Naive thymus-derived CD4-positive, alpha-beta T cell (primary cell): ENCODE results near the gene SUCLG2. TPM values are rescaled to one million over a fixed set of nuclear protein-coding genes. Genes with fewer than 3 reads are reported as not detected.

ENCODE experiments used
- ATAC-seq: fragments of 150-1000 bp; cut with Tn5 transposase; 2 replicates; pipeline ENCODE4 v1.10.0; 2021; ENCODE audit warnings: mild to moderate bottlenecking, moderate library complexity
- CTCF ChIA-PET: fragments of 350-600 bp; sonication (Branson Sonifier 250); formaldehyde crosslinking; loops from one replicate; lab custom pipeline; 2021; ENCODE audit warnings: antibody characterized with exemption; lab: Charles Lee
- POLR2A ChIA-PET: fragments of 350-600 bp; sonication (Branson Sonifier 250); formaldehyde crosslinking; loops from one replicate; lab custom pipeline; 2021; ENCODE audit warnings: antibody characterized with exemption, inconsistent platforms; lab: Charles Lee
- DNase-seq, 9 donors: peaks; one replicate each; pipeline versions ENCODE4 v3.0.0 to v3.0.0-alpha.2; 2020 to 2022; ENCODE audit warnings: mixed read lengths in 1 of 9
- H3K27ac ChIP-seq: one replicate; pipeline ENCODE4 v1.7.0; 2013; ENCODE audit warnings: mild to moderate bottlenecking, low read depth, low read length, moderate library complexity
- H3K27me3 ChIP-seq, 2 donors: one replicate each; pipeline ENCODE4 v1.7.0; 2013; ENCODE audit warnings: low read length in 2 of 2, mild to moderate bottlenecking in 2 of 2, moderate library complexity in 2 of 2; ENCODE audit not compliant: control insufficient read depth in 2 of 2, insufficient read depth in 2 of 2
- H3K36me3 ChIP-seq, 3 experiments: 1 replicate in 2 of 3; 2 replicates in 1 of 3; pipeline ENCODE4 v1.7.0; 2013; ENCODE audit warnings: low read length in 3 of 3, mild to moderate bottlenecking in 3 of 3, moderate library complexity in 1 of 3; ENCODE audit not compliant: insufficient read depth in 3 of 3, control insufficient read depth in 2 of 3
- H3K4me1 ChIP-seq, 2 donors: one replicate each; pipeline ENCODE4 v1.7.0; 2013; ENCODE audit warnings: low read length in 2 of 2, mild to moderate bottlenecking in 2 of 2, moderate library complexity in 1 of 2; ENCODE audit not compliant: control insufficient read depth in 2 of 2, insufficient read depth in 2 of 2
- H3K4me3 ChIP-seq: 2 replicates; pipeline ENCODE4 v1.7.0; 2013; ENCODE audit warnings: mild to moderate bottlenecking, low read length
- H3K9me3 ChIP-seq, 3 experiments: 1 replicate in 2 of 3; 2 replicates in 1 of 3; pipeline ENCODE4 v1.7.0; 2013; ENCODE audit warnings: low read length in 3 of 3; ENCODE audit not compliant: control insufficient read depth in 2 of 3
- H3K27ac Mint-ChIP-seq, 9 donors: one replicate each; pipeline ENCODE4 v1.8.0; 2020 to 2022; ENCODE audit warnings: mixed read lengths in 9 of 9, mild to moderate bottlenecking in 8 of 9, moderate library complexity in 5 of 9, inconsistent platforms in 2 of 9
- H3K27me3 Mint-ChIP-seq, 5 donors: one replicate each; pipeline ENCODE4 v1.8.0; 2021 to 2022; ENCODE audit warnings: mixed read lengths in 5 of 5, mild to moderate bottlenecking in 1 of 5
- H3K36me3 Mint-ChIP-seq, 5 donors: one replicate each; pipeline ENCODE4 v1.8.0; 2020 to 2022; ENCODE audit warnings: mixed read lengths in 5 of 5, mild to moderate bottlenecking in 3 of 5, inconsistent platforms in 1 of 5
- H3K4me1 Mint-ChIP-seq, 7 donors: one replicate each; pipeline ENCODE4 v1.8.0; 2020 to 2022; ENCODE audit warnings: mixed read lengths in 7 of 7, mild to moderate bottlenecking in 3 of 7, inconsistent platforms in 1 of 7
- H3K4me3 Mint-ChIP-seq, 10 donors: one replicate each; pipeline ENCODE4 v1.8.0; 2020 to 2022; ENCODE audit warnings: mild to moderate bottlenecking in 10 of 10, mixed read lengths in 10 of 10, moderate library complexity in 6 of 10, inconsistent platforms in 2 of 10
- H3K9me3 Mint-ChIP-seq, 11 donors: one replicate each; pipeline ENCODE4 v1.8.0; 2020 to 2022; ENCODE audit warnings: mixed read lengths in 11 of 11, mild to moderate bottlenecking in 4 of 11, inconsistent platforms in 1 of 11, moderate library complexity in 1 of 11
- intact Hi-C, 2 donors: fragments of 100-400 bp; cut with micrococcal nuclease; formaldehyde crosslinking; loops; one replicate each; pipeline ENCODE4 v1.15.1; 2023
- polyA plus RNA-seq, 2 donors: library from polyadenylated mRNA; unstranded; fragments of 300-500 nt; fragmentation: Illumina TruSeq; gene quantifications; one replicate each; pipeline ENCODE4 v1.2.3, GENCODE V29; 2021
- total RNA-seq, 6 experiments: library from RNA in 5 of 6; stranded (reverse) in 5 of 6; gene quantifications; 1 replicate in 5 of 6; 2 replicates in 1 of 6; pipeline ENCODE4 v1.2.3 and lab custom pipeline; 2021 to 2026

The SUCLG2 gene
- total and polyA plus RNA-seq, 7 experiments from 2014 or later: 49.7 to 97.9 (median 64.7) TPM

DNA sequence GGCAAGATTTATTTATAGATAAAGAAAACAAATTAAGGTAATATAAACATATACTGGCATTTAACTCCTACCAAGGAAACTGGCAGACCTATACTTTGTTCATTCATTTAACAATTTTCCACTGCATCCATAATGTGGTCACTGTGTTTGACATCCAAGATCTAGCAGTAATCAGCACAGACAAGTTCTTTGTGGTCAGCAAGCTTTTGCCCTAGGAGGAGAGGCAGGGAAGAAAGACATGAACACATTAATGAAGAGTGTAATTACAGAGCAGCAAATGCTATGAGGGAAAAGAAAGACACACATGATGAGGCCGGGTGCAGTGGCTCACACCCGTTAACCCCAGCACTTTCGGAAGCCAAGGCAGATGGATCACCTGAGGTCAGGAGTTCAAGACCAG lies 34.4 kb downstream of the SUCLG2 start:
- ATAC-seq (no peak), DNase-seq (no peak)
- H3K27ac ChIP-seq: no peak overlapping the region
- H3K9me3 ChIP-seq: no peaks in the 10 kb centered on the region
- H3K36me3 ChIP-seq: peaks cover 0 to 27% (median 5%) of the 10 kb centered on the region in 3 experiments
- Mint-ChIP-seq H3K36me3 (peaks cover 19 to 88% (median 73%) of the 10 kb centered on the region in 5 donors), H3K9me3 (peaks cover 0 to 1% (median 0%) of the 10 kb centered on the region in 11 donors), H3K27me3 (no peaks in the 10 kb centered on the region), H3K4me3 (peak overlapping the region in 2 of 10 donors; percentile 12 to 15), H3K4me1 (peaks cover 10 to 84% (median 76%) of the 10 kb centered on the region in 7 donors), H3K27ac (peak overlapping the region in 6 of 9 donors; percentile 39 to 53 (median 51))
- no peak overlapping the region for H3K4me3 ChIP-seq
- ChIA-PET CTCF (no interaction called here), POLR2A (no interaction called here)
- H3K4me1 ChIP-seq: peaks cover 0 to 3% of the 10 kb centered on the region in 2 donors
- intact Hi-C loops: loop anchor here in 1 of 2 donors (2.0 kb wide), 1 partner anchor 17 kb away; no protein-coding TSS in a partner anchor
- no peaks in the 10 kb centered on the region for H3K27me3 ChIP-seq

DNA sequence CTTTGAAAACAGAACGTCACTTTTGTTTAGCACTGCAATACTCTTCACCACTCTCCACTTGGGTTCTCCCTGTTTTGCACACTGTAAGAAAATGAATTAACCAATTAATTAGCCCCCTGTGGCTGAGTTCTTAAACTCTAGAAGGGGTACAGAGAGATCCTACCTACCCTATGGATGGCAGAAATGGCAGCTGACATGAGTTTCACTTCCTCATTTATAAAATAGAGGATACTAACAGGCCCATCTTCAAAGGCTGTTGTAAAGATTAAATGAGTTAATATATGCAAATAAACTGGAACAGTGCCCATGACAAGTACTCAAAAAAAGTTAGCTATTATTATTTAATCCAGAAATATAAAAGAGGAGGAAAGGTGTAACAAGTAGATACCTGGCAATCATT lies 36.9 kb downstream of the SUCLG2 start:
- H3K4me3 ChIP-seq: no peak overlapping the region
- Mint-ChIP-seq H3K27ac (peak overlapping the region in 4 of 9 donors; percentile 8 to 49 (median 40)), H3K9me3 (peaks cover 0 to 8% (median 0%) of the 10 kb centered on the region in 11 donors), H3K36me3 (peaks cover 24 to 80% (median 74%) of the 10 kb centered on the region in 5 donors), H3K27me3 (no peaks in the 10 kb centered on the region), H3K4me1 (peaks cover 9 to 83% (median 71%) of the 10 kb centered on the region in 7 donors), H3K4me3 (no peak overlapping the region)
- intact Hi-C loops: no loop called here
- ChIA-PET POLR2A (interaction anchor here (0.6 kb wide), 1 partner anchor 47 kb away, joined by 4 read pairs; no protein-coding TSS in a partner anchor), CTCF (no interaction called here)
- H3K27me3 ChIP-seq: no peaks in the 10 kb centered on the region
- no peaks in the 10 kb centered on the region for H3K4me1 ChIP-seq
- DNase-seq (no peak), ATAC-seq (no peak)
- no peaks in the 10 kb centered on the region for H3K9me3 ChIP-seq
- H3K27ac ChIP-seq: no peak overlapping the region
- H3K36me3 ChIP-seq: peaks cover 0 to 33% (median 8%) of the 10 kb centered on the region in 3 experiments

DNA sequence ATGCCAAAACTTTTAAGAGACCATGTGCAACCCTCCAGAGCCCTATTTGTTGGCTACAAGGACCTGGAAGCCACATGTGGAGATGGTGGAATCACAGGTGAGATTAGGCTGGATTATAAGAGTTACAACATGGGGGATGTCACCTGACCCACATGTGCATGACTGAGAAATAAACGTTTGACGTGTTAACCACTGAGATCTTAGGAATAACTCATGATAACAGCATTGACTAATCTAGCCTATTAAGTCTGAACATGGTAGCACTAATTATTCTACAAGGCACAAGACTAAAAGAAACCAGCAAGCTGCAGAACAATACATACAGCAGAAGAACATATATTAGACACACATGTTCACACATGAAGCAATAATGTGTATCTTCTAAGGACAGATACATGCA lies 38.4 kb downstream of the SUCLG2 start:
- no peak for ATAC-seq
- intact Hi-C loops: no loop called here
- Mint-ChIP-seq H3K4me3 (no peak overlapping the region), H3K27me3 (no peaks in the 10 kb centered on the region), H3K27ac (peak overlapping the region in 6 of 9 donors; percentile 3 to 69 (median 24)), H3K9me3 (peaks cover 0 to 8% (median 0%) of the 10 kb centered on the region in 11 donors), H3K4me1 (peaks cover 9 to 78% (median 68%) of the 10 kb centered on the region in 7 donors), H3K36me3 (peaks cover 24 to 81% (median 77%) of the 10 kb centered on the region in 5 donors)
- no peak overlapping the region for H3K4me3 ChIP-seq
- H3K36me3 ChIP-seq: peaks cover 0 to 33% (median 8%) of the 10 kb centered on the region in 3 experiments
- no peak overlapping the region for H3K27ac ChIP-seq
- no peaks in the 10 kb centered on the region for H3K4me1 ChIP-seq
- CTCF ChIA-PET: interaction anchor here (0.6 kb wide), 1 partner anchor 19 kb away, joined by 3 read pairs; no protein-coding TSS in a partner anchor
- POLR2A ChIA-PET: no interaction called here
- no peak for DNase-seq
- no peaks in the 10 kb centered on the region for H3K27me3 ChIP-seq
- H3K9me3 ChIP-seq: no peaks in the 10 kb centered on the region

DNA sequence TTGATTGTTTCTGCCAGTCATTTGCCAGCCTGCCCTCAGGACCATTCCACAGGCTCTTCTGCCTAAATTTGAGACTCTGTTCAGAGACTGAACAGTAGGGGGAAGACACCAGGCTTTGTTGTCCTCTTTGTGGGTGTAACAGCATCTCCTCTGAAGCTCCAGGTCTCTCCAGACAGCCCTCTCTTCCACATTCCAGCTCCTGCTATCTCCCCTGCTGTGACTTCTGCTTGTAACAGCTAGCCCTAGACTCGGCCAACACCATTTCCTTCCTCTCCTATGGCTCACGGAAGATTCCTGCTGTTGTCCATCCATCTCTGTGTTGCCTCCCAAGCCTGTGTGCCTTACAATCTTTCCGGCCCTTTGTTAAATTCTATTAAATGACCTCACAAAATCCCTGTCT lies 40.2 kb downstream of the SUCLG2 start:
- POLR2A ChIA-PET: interaction anchor here (2.1 kb wide), 1 partner anchor 11 kb away, joined by 10 read pairs; no protein-coding TSS in a partner anchor
- peaks cover 0 to 19% (median 5%) of the 10 kb centered on the region in 11 donors for H3K9me3 Mint-ChIP-seq
- H3K27me3 Mint-ChIP-seq: no peaks in the 10 kb centered on the region
- ATAC-seq (no peak), DNase-seq (no peak)
- peaks cover 27 to 85% (median 81%) of the 10 kb centered on the region in 5 donors for H3K36me3 Mint-ChIP-seq
- peaks cover 5 to 68% (median 55%) of the 10 kb centered on the region in 7 donors for H3K4me1 Mint-ChIP-seq
- peak overlapping the region in 8 of 9 donors; percentile 24 to 81 (median 62) for H3K27ac Mint-ChIP-seq
- Histone ChIP-seq H3K27ac (no peak overlapping the region), H3K9me3 (peaks cover 0 to 3% (median 0%) of the 10 kb centered on the region in 3 experiments), H3K4me3 (no peak overlapping the region), H3K27me3 (no peaks in the 10 kb centered on the region), H3K36me3 (peaks cover 7 to 39% (median 12%) of the 10 kb centered on the region in 3 experiments), H3K4me1 (no peaks in the 10 kb centered on the region)
- CTCF ChIA-PET: interaction anchor here (0.7 kb wide), 1 partner anchor 175 kb away, joined by 3 read pairs; no protein-coding TSS in a partner anchor
- no peak overlapping the region for H3K4me3 Mint-ChIP-seq
- intact Hi-C loops: no loop called here

DNA sequence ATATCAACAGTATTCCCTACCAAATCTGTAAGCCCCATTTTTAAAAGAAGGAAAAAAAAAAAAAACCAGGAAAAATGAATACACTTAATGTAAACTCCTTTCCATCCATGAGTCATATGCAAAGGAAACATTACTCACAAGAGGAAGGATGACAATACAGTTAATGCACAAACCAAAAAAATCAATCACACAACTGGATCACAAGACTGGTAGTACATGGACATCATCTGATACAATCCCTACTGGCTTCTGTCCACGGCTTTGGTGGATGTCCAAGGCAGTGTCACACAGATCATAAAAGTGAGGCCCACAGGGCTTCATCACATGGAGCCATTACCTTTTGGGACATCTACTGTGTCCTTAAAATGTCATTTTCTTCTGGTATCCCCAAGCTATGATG lies 44.0 kb downstream of the SUCLG2 start:
- peaks cover 34 to 76% (median 67%) of the 10 kb centered on the region in 5 donors for H3K36me3 Mint-ChIP-seq
- Histone ChIP-seq H3K36me3 (peaks cover 8 to 53% (median 19%) of the 10 kb centered on the region in 3 experiments), H3K4me1 (peaks cover 0 to 7% of the 10 kb centered on the region in 2 donors), H3K9me3 (peaks cover 0 to 3% (median 0%) of the 10 kb centered on the region in 3 experiments), H3K27me3 (no peaks in the 10 kb centered on the region), H3K27ac (no peak overlapping the region), H3K4me3 (no peak overlapping the region)
- no peaks in the 10 kb centered on the region for H3K27me3 Mint-ChIP-seq
- POLR2A ChIA-PET: no interaction called here
- H3K4me1 Mint-ChIP-seq: peaks cover 10 to 69% (median 47%) of the 10 kb centered on the region in 7 donors
- CTCF ChIA-PET: no interaction called here
- no peak overlapping the region for H3K4me3 Mint-ChIP-seq
- H3K9me3 Mint-ChIP-seq: peaks cover 0 to 19% (median 5%) of the 10 kb centered on the region in 11 donors
- DNase-seq: no peak
- intact Hi-C loops: no loop called here
- peak overlapping the region in 2 of 9 donors; percentile 2 to 6 for H3K27ac Mint-ChIP-seq
- ATAC-seq: no peak

DNA sequence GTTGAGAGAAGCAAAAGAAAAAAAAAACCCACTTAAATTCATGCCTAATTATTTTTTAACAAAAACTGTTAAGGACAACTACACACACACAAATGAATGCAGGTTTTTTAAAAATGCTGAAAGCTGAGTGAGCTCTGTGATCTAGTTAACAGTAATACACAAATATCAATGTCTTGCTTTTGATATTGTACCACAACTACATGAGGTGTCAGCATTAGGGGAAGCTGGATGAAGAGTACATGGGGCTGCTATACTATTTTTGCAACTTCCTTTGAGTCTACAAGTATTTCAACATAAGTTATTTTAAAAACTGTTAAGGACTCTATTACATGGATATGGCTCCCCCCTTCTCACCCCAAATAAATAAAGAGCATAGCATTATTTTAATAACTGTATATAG lies 44.7 kb downstream of the SUCLG2 start:
- POLR2A ChIA-PET: no interaction called here
- Histone ChIP-seq H3K4me3 (no peak overlapping the region), H3K27ac (no peak overlapping the region), H3K9me3 (peaks cover 0 to 3% (median 0%) of the 10 kb centered on the region in 3 experiments), H3K36me3 (peaks cover 8 to 50% (median 19%) of the 10 kb centered on the region in 3 experiments), H3K4me1 (peaks cover 0 to 13% of the 10 kb centered on the region in 2 donors), H3K27me3 (no peaks in the 10 kb centered on the region)
- H3K4me1 Mint-ChIP-seq: peaks cover 17 to 69% (median 47%) of the 10 kb centered on the region in 7 donors
- peak overlapping the region in 4 of 9 donors; percentile 6 to 55 (median 21) for H3K27ac Mint-ChIP-seq
- no peak for ATAC-seq
- intact Hi-C loops: no loop called here
- CTCF ChIA-PET: no interaction called here
- no peaks in the 10 kb centered on the region for H3K27me3 Mint-ChIP-seq
- H3K9me3 Mint-ChIP-seq: peaks cover 0 to 19% (median 5%) of the 10 kb centered on the region in 11 donors
- DNase-seq: no peak
- peaks cover 27 to 76% (median 66%) of the 10 kb centered on the region in 5 donors for H3K36me3 Mint-ChIP-seq
- no peak overlapping the region for H3K4me3 Mint-ChIP-seq
